ENCODE measurements around the gene PHACTR2.

Gene PHACTR2

DNA sequence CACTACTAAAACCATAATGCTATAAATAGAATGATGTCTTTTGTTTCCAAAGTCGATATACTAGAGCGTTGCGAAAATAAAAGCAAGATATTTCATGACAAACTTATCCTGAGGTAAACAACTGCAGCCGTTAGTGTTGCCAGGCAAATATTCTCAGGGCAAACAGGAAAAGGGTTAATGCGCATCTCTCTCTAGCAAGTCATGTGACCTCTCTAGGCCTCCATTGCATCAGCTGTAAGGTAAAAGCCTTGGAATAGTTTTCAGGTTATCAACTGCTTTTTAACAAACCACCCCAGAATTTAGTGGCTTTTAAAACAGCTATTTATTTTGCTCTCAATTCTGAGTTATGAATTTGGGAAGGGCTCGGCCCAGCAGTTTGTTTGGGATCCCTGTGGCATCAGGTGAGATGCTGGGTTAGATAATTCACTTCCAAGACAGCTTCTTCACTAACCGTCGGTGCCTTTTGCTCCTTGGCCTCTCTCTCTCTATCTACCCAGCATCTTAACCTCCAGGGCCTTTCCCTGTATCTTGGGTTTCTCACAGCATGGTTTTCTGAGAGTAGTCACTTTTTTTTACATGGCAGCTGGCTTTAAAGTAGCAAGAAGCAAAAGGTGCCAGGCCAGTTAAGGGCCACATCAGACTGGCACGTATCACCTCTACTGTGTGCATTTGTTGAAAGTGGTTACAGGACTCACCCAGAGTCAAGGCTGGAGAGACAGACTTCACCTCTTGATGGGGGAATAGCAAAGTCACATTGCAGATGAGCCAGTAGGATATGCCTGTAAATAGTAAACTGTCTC lies 126.2 kb downstream of the PHACTR2 start:
- TF ChIP-seq POLR2AphosphoS5 (IDR thresholded peaks at IDR 0.05; ENCODE audit: low read depth): no peak

GRCh38 chr6:143804835-143805239 lies 127.1 kb downstream of the PHACTR2 start:
- DNase-seq (ENCODE audit: low read depth in 1 of 2, low spot score in 1 of 2): no peak
- H3K4me3 ChIP-seq (replicated peaks; ENCODE audit: insufficient read depth, low read length): no peak overlapping the region
- no peak overlapping the region for H3K27ac ChIP-seq (replicated peaks)
- TF ChIP-seq CTCF (IDR thresholded peaks at IDR 0.05; ENCODE audit: insufficient read depth, low read length) (no peak), POLR2AphosphoS5 (IDR thresholded peaks at IDR 0.05; ENCODE audit: low read depth) (no peak), SPI1 (IDR thresholded peaks at IDR 0.05; ENCODE audit: borderline replicate concordance, low read depth) (no peak), REST (IDR thresholded peaks at IDR 0.05; ENCODE audit: insufficient replicate concordance, low read depth) (no peak), GABPA (IDR thresholded peaks at IDR 0.05; ENCODE audit: low read depth) (no peak)
- H3K27me3 ChIP-seq (ENCODE audit: insufficient read depth, poor library complexity, severe bottlenecking): no peaks in the 10 kb centered on the region

More for the DNA sequence above, 126.2 kb downstream of the PHACTR2 start:
- no peak for DNase-seq (ENCODE audit: low read depth in 1 of 2, low spot score in 1 of 2)
- H3K4me3 ChIP-seq (replicated peaks; ENCODE audit: insufficient read depth, low read length): no peak overlapping the region
- H3K27ac ChIP-seq (replicated peaks): no peak overlapping the region
- H3K27me3 ChIP-seq (ENCODE audit: insufficient read depth, poor library complexity, severe bottlenecking): no peaks in the 10 kb centered on the region

DNA sequence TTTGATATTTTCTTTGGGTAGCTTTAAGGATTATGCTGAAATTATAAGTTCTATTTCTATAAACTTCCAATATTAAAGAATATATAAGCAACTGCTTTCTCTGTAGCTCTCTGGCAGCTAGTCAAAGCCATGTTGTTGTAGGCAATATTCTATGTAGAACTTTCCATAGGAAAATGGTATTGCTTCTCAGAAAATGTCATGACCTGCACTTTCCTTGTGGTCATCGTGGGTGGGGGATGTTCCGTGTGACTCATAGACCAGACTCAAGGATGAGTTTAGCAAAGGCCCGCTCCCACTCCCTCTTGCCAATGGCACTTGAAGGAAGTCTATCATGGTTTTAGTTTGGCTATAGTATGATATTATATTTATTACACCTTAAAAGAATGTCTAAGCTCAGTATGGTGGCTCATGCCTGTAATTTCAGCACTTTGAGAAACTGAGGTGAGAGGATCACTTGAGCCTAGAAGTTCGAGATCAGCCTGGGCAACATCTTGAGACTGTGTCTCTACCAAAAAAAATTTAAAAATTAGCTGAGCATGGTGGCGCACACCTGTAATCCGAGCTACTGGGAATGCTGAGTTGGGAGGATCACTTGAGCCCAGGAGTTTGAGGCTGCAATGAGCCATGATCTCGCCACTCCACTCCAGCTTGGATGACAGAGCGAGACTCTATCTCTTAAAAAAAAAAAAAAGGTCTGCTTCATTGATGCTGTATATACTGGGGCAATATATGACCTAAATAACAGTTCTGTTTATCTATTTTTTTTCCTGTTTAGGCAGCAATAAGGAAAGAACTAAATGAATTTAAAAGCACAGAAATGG lies 128.7 kb downstream of the PHACTR2 start:
- Histone ChIP-seq H3K27me3 (ENCODE audit: insufficient read depth, poor library complexity, severe bottlenecking) (no peaks in the 10 kb centered on the region), H3K27ac (replicated peaks) (peak overlapping the region; percentile 60), H3K4me3 (replicated peaks; ENCODE audit: insufficient read depth, low read length) (no peak overlapping the region)
- DNase-seq (ENCODE audit: low read depth in 1 of 2, low spot score in 1 of 2): peak; percentile 68 to 77
- TF ChIP-seq SPI1 (IDR thresholded peaks at IDR 0.05; ENCODE audit: borderline replicate concordance, low read depth) (no peak), GABPA (IDR thresholded peaks at IDR 0.05; ENCODE audit: low read depth) (no peak), CTCF (IDR thresholded peaks at IDR 0.05; ENCODE audit: insufficient read depth, low read length) (no peak), POLR2AphosphoS5 (IDR thresholded peaks at IDR 0.05; ENCODE audit: low read depth) (0 out of 2 replicates have a peak, but pooled peaks have one; percentile 29), REST (IDR thresholded peaks at IDR 0.05; ENCODE audit: insufficient replicate concordance, low read depth) (no peak)

DNA sequence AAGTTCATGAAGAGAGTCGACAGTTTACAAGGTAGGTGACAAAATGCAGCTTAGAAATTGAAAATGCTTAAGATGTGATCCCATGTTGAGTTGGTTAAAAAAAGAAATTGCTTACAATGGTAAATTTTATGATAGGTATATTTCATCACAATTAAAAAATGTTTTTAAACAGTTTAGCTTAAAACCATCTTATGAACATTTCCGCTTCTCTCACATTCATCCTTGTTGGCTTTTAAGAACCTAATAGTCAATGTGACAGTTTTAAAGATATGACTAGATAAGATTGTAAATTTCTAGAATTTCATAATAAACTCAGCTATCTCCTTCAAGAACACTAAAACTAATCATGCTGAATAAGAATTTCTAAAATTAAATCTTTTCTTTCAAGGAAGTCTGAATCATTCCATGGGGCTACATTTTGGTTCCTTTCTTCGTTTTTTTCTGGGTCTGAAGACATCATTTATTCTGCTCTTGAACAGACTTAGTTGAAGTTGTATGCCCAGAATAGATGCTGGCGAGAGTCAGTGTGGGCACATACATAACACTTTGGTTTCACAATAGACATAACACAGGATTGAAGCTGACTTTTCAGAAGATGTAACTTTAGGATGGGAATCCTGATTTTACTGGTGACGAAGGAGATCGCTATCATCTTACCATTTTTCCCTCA lies 129.5 kb downstream of the PHACTR2 start:
- Histone ChIP-seq H3K27ac (replicated peaks) (peak overlapping the region; percentile 60), H3K4me3 (replicated peaks; ENCODE audit: insufficient read depth, low read length) (peak overlapping the region; percentile 22), H3K27me3 (ENCODE audit: insufficient read depth, poor library complexity, severe bottlenecking) (no peaks in the 10 kb centered on the region)
- peak in 1 of 2 experiments; percentile 49 for DNase-seq (ENCODE audit: low read depth in 1 of 2, low spot score in 1 of 2)
- no peak for TF ChIP-seq POLR2AphosphoS5 (IDR thresholded peaks at IDR 0.05; ENCODE audit: low read depth)
- no peak for TF ChIP-seq GABPA (IDR thresholded peaks at IDR 0.05; ENCODE audit: low read depth)
- no peak for TF ChIP-seq REST (IDR thresholded peaks at IDR 0.05; ENCODE audit: insufficient replicate concordance, low read depth)
- no peak for TF ChIP-seq SPI1 (IDR thresholded peaks at IDR 0.05; ENCODE audit: borderline replicate concordance, low read depth)
- TF ChIP-seq CTCF (IDR thresholded peaks at IDR 0.05; ENCODE audit: insufficient read depth, low read length): no peak

All from HL-60 (cell line).